CD4-positive, alpha-beta T cell treated with Interleukin-1 beta for 1 hour (primary cell): ENCODE results near the gene CNTNAP2.
"Not testable (repeated sequence)": the region's sequence is repeated elsewhere in the genome, so short reads cannot be mapped to it uniquely, and the experiment has no call there.

Source experiments
- DNase-seq, 2 donors: peaks; one replicate each; pipeline ENCODE4 v3.0.0-alpha.2; 2020 to 2022

Gene CNTNAP2

DNA sequence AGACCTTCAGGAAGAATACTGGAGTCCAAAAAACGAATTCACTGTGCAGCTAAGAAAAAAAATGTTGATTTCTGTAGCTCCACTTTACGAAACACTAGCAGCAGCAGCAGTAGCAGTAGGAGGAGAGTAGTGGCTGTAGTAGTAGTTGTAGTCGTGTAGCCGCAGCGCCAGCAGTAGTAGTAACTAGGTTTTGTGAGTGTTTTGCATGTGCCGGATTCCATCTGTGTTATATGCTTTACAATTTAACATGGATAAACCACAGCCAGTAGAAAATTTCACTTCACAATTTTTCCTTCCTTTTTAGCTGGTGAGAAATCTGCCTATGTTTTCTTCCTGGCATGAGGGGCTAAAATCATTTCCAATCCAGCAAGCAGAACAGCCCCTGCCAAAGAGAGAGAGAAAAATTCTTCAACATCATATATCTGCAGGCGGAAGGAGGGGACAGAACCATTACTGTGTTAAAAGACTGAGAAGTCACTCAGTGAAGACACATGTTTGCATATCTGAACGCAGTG is 2325.6 kb downstream of the CNTNAP2 start:
- DNase-seq, result no peak

DNA sequence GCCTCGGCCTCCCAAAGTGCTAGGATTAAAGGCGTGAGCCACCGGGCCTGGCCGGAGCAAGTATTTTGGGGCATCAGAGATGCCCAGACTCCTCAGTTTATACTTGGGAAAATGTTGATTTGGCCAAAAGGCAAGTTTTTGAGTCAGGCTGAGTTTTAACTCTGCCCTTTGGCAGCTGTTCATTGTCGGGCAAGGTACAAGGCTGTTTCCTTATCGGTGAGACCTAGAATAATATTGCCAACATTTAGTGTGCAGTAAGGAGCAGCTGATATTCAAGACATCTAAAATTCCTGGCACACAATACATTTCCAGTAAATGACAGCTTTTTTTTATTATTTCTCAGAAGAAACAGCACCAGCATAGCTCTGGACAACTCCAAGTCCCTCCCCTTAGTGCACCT is 2326.3 kb downstream of the CNTNAP2 start:
- DNase-seq, result no peak

DNA sequence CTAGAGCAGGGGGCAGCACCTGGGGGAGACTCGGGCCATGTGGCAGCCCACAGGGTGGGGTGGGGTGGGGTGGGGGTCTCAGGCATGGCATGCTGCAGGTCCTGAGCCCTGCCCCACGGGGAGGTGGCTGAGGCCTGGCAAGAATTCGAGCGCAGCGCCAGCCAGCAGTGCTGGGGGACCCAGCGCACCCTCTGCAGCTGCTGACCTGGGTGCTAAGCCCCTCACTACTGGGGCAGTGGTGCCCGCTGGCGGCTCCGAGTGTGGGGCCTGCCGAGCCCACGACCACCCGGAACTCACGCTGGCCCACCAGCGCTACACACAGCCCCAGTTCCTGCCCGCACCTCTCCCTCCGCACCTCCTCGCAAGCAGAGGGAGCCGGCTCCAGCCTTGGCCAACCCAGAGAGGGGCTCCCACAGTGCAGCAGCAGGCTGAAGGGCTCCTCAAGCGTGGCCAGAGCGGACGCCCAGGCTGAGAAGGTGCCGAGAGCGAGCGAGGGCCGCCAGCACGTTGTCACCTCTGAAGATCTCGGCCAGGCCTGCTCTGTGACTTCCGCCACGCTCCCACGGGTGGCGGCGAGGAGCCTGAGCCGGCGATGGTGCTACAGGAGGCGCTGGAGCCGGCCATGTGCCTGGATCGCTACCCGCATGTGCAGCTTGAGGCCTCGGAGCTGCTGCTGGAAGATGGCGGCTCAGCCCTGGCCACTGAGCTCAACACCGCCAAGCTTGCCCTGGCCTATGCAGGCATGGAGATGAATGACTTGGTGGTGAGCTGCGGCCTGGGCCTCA is 2328.9 kb downstream of the CNTNAP2 start:
- DNase-seq, result no peak

DNA sequence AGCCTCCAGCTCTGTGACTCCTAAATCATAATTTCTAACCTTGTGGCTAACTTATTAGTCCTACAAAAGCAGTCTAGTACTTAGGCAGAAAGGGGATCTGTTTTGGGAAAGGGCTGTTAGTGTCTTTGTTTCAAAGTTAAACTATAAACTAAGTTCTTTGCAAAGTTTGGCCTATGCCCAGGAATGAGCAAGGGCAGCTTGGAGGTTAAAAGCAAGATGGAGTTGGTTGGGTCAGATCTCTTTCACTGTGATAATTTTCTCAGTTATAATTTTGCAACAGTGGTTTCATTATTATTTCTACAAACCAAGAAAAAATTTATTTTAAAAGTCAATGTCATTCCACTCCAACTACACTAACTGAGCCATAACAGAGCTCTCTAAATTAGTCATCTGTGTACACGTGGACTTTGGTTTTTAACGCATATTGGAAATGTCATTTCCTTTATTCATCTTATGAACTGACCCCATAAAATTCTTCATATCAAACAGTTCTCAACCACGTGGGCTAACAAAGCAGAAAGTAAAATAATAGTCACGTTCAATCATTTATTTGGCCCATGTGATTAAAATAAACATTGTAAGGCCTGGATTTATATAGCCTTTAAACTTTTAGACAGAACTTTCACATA is 2330.7 kb downstream of the CNTNAP2 start:
- no peak for DNase-seq

DNA sequence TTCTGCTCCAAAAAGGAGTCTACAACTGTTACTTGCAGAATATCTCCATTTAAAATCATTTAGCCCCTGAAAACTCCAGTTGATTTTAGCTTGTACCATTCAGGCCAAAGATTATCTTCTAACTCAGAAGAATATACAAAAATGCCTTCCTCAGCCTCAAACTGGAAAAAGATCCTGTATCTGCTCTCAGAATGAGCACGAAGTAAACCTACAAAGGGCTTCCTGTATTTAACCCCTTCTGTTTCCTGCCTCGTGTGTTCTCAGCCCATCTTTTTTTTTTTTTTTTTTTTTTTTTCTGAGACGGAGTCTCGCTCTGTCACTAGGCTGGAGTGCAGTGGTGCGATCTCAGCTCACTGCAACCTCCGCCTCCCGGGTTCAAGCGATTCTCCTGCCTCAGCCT is 2334.9 kb downstream of the CNTNAP2 start:
- not testable (repeated sequence) for DNase-seq

DNA sequence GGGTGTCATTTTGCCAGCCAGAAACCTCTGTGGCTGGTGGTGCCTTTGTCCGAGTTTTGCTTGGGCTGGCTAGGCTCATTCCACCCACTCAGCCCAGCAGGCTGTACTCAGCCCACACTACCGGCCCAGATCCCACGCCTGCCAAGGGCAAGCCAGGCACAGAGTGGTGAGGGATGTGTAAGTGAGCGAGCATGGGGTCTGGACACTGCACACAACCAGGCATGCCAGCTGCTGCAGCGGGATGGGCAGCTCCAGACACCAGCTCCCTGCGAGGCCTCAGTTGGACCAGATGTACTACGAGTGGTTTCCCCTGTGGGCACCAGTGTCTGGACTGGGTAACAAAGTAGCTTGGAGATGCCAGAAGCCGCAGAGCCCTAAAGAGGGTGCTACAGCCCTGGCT is 2339.8 kb downstream of the CNTNAP2 start:
- no peak for DNase-seq

DNA sequence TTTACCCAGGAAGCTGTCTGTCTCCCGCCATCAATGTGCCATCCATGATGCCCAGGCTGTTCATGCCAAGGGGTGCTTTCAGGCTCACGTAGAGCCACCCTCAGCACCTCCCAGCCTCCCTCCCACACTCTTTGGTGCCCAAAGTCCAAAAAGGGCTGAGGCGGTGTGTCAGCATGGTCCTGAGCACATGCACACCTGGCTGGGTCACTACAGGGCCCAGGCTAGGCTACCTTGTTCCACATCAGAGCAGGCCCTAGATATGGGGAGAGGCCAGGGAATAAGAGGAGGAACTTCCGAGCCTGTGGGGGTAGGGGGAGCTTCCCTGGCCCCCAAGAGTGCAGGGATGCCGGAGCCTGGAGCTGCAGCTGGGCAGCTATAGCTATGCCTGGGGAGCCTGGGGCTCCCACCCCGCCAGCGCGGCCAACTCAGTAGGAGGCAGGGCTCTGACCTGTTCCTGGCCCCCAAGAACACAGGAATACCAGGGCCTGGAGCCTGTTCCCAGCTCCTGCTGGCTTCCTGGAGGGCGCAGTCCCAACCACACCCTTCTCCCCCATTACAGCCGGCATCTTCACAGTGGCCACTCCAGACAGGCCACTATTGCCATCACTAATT is 2340.8 kb downstream of the CNTNAP2 start:
- DNase-seq, result no peak

DNA sequence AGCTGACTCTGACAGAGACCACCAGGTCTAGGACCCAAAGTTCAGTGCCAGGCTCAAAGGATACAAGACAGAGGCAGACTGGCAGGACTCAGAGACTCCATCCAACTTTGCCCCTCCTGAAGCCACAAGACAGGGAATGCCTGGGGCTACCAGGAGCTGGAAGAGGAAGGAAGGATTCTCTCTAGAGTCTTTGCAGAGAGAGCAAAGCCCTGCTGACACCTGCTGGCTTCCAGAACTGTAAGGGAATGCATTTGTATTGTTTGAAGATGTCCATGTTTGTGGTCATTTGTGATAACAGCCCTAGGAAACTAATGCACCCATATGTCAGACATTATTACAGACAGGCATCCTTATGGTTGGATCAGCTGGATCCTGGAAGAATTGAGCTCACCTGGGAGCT is 2341.7 kb downstream of the CNTNAP2 start:
- DNase-seq, result no peak

DNA sequence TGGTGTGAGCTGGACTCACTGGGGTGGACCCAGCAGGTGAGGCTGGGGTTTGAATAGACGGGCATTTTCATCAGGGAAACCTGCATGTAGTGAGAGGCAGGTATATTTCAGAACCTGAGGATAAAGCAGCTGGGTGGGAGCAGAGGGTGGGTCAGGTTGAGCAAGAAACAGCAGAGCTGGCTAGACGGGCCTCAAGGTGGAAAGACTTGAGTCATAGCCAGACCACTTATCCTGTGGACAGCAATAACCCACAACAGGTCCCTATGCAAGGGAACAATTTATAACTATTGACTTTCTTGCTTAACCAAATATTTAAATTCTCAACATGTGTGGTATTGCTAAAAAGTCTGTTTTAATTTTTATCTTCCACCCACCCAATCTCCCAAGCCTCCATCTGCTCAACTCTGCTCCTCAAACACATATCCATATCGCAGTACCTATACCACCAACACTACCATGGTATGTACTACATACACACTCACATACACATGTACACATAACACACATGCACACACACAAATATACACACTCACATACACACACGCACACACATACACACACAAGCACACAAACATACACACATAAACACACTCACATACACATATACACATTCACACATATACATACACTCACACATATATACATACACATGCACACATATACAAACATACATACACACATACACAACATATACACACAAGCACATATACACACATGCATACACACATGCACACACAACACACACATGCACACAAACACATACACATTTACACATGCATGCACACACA is 2345.0 kb downstream of the CNTNAP2 start:
- no peak for DNase-seq

DNA sequence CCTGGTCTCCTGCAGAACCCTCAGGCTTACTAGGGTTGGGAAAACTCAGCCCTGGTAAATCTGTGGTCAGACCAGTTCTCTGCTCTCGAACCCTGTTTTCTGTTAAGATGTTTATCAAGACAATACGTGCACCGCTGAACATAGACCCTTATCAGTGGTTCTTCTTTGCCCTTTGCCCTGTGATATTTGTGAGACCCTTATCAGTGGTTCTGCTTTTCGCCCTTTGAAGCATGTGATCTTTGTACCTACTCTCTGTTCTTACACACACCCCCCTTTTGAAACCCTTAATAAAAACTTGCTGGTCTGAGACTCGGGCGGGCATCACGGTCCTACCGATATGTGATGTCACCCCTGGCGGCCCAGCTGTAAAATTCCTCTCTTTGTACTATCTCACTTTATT is 2346.2 kb downstream of the CNTNAP2 start:
- not testable (repeated sequence) for DNase-seq

DNA sequence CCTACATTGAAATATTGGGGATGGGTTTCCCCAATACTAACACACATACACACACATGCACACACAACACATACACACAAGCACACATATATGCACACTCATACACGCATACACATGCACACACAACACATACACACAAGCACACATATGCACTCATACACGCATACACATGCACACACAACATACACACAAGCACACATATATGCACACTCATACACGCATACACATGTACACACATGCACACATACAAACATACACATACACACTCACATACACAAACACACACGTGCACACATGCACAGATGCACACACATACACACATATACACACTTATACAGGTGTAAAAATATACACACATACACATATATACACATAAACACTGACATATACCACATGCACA is 2346.6 kb downstream of the CNTNAP2 start:
- no peak for DNase-seq

DNA sequence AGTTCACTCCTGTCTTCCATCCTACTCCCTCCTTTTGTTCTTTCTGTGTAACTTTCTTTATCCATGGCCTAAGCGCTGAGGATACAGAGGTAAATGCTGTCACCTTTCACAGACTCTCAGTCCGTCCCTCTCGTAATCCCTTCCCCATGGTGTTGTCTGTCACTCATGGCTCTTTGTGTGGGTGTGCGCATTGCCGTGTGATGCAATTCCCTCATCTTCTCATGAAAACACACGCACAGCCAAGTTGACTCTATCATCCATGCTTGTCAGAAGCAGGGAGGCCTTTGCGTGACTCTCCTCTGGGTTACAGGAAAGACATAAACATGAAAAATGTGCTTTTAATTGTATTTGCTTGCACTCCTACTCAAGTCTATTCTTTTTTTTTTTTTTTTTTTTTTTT is 2348.3 kb downstream of the CNTNAP2 start:
- no peak for DNase-seq

DNA sequence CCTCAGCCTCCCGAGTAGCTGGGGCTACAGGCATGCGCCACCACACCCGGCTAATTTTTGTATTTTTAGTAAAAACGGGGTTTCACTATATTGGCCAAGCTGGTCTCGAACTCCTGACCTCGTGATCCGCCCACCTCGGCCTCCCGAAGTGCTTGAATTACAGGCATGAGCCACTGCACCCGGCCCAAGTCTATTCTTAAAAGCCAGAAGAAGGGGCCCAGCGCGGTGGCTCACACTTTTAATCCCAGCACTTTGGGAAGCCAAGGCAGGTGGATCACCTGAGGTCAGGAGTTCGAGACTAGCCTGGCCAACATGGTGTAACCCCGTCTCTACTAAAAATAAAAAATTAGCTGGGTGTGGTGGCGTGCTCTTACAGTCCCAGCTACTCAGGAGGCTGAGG is 2348.8 kb downstream of the CNTNAP2 start:
- DNase-seq, result not testable (repeated sequence)

DNA sequence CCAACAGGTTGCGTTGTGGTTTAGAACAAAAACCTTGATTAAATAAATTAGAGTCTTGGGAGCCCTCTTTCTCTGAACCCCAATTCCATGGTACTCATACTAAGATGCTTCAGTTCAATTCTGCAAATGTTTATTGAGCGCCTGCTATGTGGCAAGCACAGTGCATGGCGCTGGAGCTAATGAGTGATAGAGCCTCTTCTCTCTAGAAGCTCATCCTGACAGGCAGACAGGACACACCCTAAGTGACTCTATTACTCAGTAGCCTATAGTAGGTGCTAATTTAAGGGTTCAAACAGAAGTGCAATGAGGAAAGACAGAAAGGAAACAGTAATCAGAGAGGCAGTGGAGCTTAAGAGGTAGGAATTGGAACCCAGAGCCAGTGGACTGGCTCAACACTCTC is 2349.5 kb downstream of the CNTNAP2 start:
- no peak for DNase-seq

DNA sequence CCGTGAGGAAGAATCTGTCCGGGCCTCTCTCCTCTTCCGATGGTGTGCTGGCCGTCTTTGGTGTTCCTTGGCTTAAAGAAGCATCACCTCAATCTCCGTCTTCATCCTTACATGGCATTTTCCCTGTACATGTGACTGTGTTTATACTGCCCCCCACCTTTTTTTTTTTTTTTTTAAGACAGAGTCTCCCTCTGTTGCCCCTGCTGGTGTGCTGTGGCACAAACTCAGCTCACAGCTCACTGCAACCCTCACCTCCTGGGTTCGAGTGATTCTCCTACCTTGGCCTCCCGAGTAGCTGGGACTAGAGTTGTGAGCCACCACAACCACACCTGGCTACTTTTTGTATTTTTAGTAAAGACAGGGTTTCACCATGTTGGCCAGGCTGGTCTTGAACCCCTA is 2352.1 kb downstream of the CNTNAP2 start:
- no peak for DNase-seq
